CD4-positive, alpha-beta T cell (primary cell): ENCODE measurements around the gene SELENOM. TPM values are rescaled to one million over a fixed set of nuclear protein-coding genes. Genes with fewer than 3 reads are reported as not detected.

ENCODE experiments used
- ATAC-seq: fragments of 200-7000 bp; cut with Tn5 transposase; one replicate; pipeline ENCODE4 v1.10.0; 2022; ENCODE audit warnings: mild to moderate bottlenecking; ENCODE audit not compliant: poor library complexity
- CTCF ChIA-PET: fragments of 350-600 bp; sonication (Branson Sonifier 250); formaldehyde crosslinking; loops from one replicate; lab custom pipeline; 2021; ENCODE audit warnings: antibody characterized with exemption, inconsistent platforms; lab: Charles Lee
- POLR2A ChIA-PET: fragments of 350-600 bp; sonication (Branson Sonifier 250); formaldehyde crosslinking; loops from one replicate; lab custom pipeline; 2021; ENCODE audit warnings: antibody characterized with exemption, inconsistent platforms; lab: Charles Lee
- DNase-seq, 14 experiments: peaks; one replicate each; pipeline ENCODE4 v3.0.0-alpha.2; 2013 to 2020; ENCODE audit warnings: mixed read lengths in 2 of 14
- H3K27ac ChIP-seq, 2 donors: one replicate each; pipeline versions ENCODE4 v1.5.1 to v1.7.0; 2013; ENCODE audit warnings: low read length in 2 of 2, low read depth in 1 of 2, mild to moderate bottlenecking in 1 of 2
- H3K27me3 ChIP-seq, 2 experiments: 1 replicate in 1 of 2; 2 replicates in 1 of 2; pipeline versions ENCODE4 v1.6.1 to v1.7.0; 2013; ENCODE audit warnings: low read length in 2 of 2, control low read depth in 1 of 2, mild to moderate bottlenecking in 1 of 2, moderate library complexity in 1 of 2; ENCODE audit not compliant: insufficient read depth in 2 of 2, control insufficient read depth in 1 of 2
- H3K36me3 ChIP-seq: one replicate; pipeline ENCODE4 v1.6.1; 2013; ENCODE audit warnings: low read length, control low read depth; ENCODE audit not compliant: insufficient read depth
- H3K4me1 ChIP-seq: one replicate; pipeline ENCODE4 v1.6.1; 2013; ENCODE audit warnings: low read length, control low read depth; ENCODE audit not compliant: insufficient read depth
- H3K4me3 ChIP-seq: one replicate; pipeline ENCODE4 v1.5.1; 2013; ENCODE audit warnings: mild to moderate bottlenecking, low read length, moderate library complexity
- H3K9me3 ChIP-seq, 2 experiments: 1 replicate in 1 of 2; 2 replicates in 1 of 2; pipeline versions ENCODE4 v1.6.1 to v1.7.0; 2013; ENCODE audit warnings: low read length in 2 of 2, mild to moderate bottlenecking in 2 of 2, control low read depth in 1 of 2, moderate library complexity in 1 of 2; ENCODE audit not compliant: control insufficient read depth in 1 of 2, insufficient read depth in 1 of 2
- H3K27ac Mint-ChIP-seq: one replicate; pipeline ENCODE4 v1.8.0; 2020; ENCODE audit warnings: mixed read lengths
- H3K27me3 Mint-ChIP-seq: one replicate; pipeline ENCODE4 v1.8.0; 2021; ENCODE audit warnings: mixed read lengths
- H3K36me3 Mint-ChIP-seq: one replicate; pipeline ENCODE4 v1.8.0; 2021; ENCODE audit warnings: low read depth, mixed read lengths
- H3K4me1 Mint-ChIP-seq: one replicate; pipeline ENCODE4 v1.8.0; 2021; ENCODE audit warnings: low read depth, mixed read lengths
- H3K4me3 Mint-ChIP-seq: one replicate; pipeline ENCODE4 v1.8.0; 2020; ENCODE audit warnings: mild to moderate bottlenecking, mixed read lengths
- H3K9me3 Mint-ChIP-seq: one replicate; pipeline ENCODE4 v1.8.0; 2020; ENCODE audit warnings: mixed read lengths
- intact Hi-C, 2 experiments: fragments of 100-400 bp; cut with DNase I in 1 of 2; cut with micrococcal nuclease in 1 of 2; formaldehyde crosslinking; loops; one replicate each; pipeline versions ENCODE4 v1.15.1 to v1.9.0; 2023 to 2025; cut with DNase I, micrococcal nuclease
- total RNA-seq, 174 experiments: library from RNA in 2 of 174; stranded (reverse) in 2 of 174; gene quantifications; one replicate each; pipeline ENCODE4 v1.2.3 and lab custom pipeline; 2021 to 2026
- TF ChIP-seq, protein P1 (sequence below): fragments of 200-600 bp; IDR thresholded peaks from one replicate; pipeline ENCODE4 v1.8.0; 2022; ENCODE audit warnings: antibody characterized with exemption, mild to moderate bottlenecking

SELENOM gene
- total RNA-seq, 2 experiments from 2014 or later = 78.0 to 82.4 TPM

DNA sequence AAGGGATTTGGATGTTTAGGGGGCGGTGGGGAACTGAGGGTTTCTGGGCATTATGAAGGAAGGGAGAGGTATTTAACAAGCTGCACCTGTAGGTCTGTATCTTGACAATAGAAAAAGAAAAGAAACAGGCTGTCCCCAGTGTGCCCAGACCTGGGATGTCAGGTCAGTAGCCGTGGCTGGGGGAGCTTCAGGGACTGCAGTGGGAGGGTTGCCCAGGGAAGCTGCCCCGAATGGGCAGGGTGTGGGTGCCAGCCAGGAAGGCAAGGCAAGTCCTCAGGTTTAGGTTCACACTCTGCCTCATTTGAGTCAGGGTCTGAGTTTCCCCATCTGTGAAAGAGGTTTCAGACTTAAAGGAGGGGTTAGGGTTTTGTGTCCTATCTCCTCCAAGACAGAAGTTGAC is 16.9 kb upstream of the SELENOM start:
- no peaks in the 10 kb centered on the region for H3K4me1 Mint-ChIP-seq
- no peaks in the 10 kb centered on the region for H3K9me3 Mint-ChIP-seq
- H3K27ac Mint-ChIP-seq = no peak overlapping the region
- no peaks in the 10 kb centered on the region for H3K9me3 ChIP-seq
- H3K27me3 Mint-ChIP-seq = peaks cover 3% of the 10 kb centered on the region
- no peak overlapping the region for H3K4me3 ChIP-seq
- TF ChIP-seq, protein P1, sequence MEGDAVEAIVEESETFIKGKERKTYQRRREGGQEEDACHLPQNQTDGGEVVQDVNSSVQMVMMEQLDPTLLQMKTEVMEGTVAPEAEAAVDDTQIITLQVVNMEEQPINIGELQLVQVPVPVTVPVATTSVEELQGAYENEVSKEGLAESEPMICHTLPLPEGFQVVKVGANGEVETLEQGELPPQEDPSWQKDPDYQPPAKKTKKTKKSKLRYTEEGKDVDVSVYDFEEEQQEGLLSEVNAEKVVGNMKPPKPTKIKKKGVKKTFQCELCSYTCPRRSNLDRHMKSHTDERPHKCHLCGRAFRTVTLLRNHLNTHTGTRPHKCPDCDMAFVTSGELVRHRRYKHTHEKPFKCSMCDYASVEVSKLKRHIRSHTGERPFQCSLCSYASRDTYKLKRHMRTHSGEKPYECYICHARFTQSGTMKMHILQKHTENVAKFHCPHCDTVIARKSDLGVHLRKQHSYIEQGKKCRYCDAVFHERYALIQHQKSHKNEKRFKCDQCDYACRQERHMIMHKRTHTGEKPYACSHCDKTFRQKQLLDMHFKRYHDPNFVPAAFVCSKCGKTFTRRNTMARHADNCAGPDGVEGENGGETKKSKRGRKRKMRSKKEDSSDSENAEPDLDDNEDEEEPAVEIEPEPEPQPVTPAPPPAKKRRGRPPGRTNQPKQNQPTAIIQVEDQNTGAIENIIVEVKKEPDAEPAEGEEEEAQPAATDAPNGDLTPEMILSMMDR = no peak
- no peak for DNase-seq
- H3K36me3 ChIP-seq = no peaks in the 10 kb centered on the region
- no peak for ATAC-seq
- intact Hi-C loops = no loop called here
- H3K27me3 ChIP-seq = peaks cover 2 to 7% of the 10 kb centered on the region in 2 experiments
- no peaks in the 10 kb centered on the region for H3K36me3 Mint-ChIP-seq
- H3K4me1 ChIP-seq = no peaks in the 10 kb centered on the region
- H3K27ac ChIP-seq = no peak overlapping the region
- no peak overlapping the region for H3K4me3 Mint-ChIP-seq
- CTCF ChIA-PET = no interaction called here
- POLR2A ChIA-PET = no interaction called here

DNA sequence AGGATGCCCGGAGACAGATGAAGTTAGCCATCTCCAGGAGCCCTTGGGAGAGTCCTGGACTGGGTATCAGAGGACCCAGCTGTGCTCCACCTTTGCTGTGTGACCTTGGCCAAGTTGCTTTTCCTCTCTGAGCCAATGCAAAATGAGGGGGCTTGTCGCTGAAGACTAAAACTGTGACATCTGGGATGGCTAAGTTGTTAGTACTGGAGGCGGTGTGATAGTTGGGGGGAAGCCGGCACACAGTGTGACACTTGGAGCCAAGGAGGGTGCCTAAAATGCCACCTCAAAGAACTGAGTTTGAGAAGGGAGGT is 15.9 kb upstream of the SELENOM start:
- Histone ChIP-seq H3K27ac (no peak overlapping the region), H3K27me3 (peaks cover 2 to 7% of the 10 kb centered on the region in 2 experiments), H3K9me3 (no peaks in the 10 kb centered on the region), H3K36me3 (no peaks in the 10 kb centered on the region), H3K4me1 (no peaks in the 10 kb centered on the region), H3K4me3 (no peak overlapping the region)
- intact Hi-C loops = no loop called here
- Mint-ChIP-seq H3K9me3 (no peaks in the 10 kb centered on the region), H3K27me3 (peaks cover 3% of the 10 kb centered on the region), H3K4me1 (no peaks in the 10 kb centered on the region), H3K4me3 (no peak overlapping the region), H3K36me3 (no peaks in the 10 kb centered on the region), H3K27ac (no peak overlapping the region)
- ATAC-seq (no peak), DNase-seq (no peak)
- POLR2A ChIA-PET = no interaction called here
- CTCF ChIA-PET = no interaction called here
- TF ChIP-seq, protein P1 = no peak

DNA sequence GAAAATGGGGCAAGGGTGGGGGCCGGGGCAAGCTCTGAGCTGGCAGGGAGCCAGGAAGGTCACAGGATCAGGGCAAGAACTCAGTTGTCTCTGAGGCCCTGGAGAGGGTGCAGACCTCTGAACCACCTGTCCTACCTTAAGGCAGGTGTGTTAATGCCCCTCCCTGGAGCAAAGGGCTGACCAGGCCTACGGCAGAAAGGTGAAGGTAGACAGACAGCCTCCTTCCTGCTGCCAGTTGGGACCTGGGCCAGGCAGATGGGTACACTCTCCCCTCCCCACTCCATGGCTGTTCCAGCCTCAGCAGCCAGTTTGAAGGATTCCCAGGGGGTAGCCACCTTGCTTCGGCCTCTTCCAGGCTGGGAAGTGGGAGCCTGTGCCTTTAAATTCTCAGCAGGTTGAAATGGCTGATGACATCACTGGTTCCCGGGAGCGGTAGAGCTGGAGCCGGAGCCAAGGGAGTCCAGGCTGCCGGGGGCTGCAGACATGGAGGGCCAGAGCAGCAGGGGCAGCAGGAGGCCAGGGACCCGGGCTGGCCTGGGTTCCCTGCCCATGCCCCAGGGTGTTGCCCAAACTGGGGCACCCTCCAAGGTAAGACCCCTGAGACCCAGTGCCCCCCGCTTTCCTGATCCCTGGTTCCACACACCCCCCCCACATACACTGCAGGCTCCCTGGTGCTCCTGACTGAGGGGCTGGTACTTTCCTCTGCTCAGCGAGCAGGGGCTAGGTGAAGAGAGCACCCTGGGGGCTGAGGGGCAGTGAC is 15.3 kb upstream of the SELENOM start, which contains the start of gene INPP5J:
Gene INPP5J (plus strand): TSS at position 435 of the 760 bp plus-strand sequence. CDS start 49 bp downstream, at position 484.
- H3K27me3 Mint-ChIP-seq = peaks cover 3% of the 10 kb centered on the region
- H3K4me1 Mint-ChIP-seq = no peaks in the 10 kb centered on the region
- no peaks in the 10 kb centered on the region for H3K9me3 Mint-ChIP-seq
- H3K27me3 ChIP-seq = peaks cover 2 to 7% of the 10 kb centered on the region in 2 experiments
- intact Hi-C loops = no loop called here
- H3K4me3 Mint-ChIP-seq = no peak within 1 kb of the TSS
- ATAC-seq (no peak), DNase-seq (no peak)
- H3K27ac ChIP-seq = no peak within 1 kb of the TSS
- H3K36me3 ChIP-seq = no peaks in the 10 kb centered on the region
- no peak within 1 kb of the TSS for H3K4me3 ChIP-seq
- ChIA-PET CTCF (no interaction called here), POLR2A (no interaction called here)
- H3K36me3 Mint-ChIP-seq = no peaks in the 10 kb centered on the region
- no peak within 1 kb of the TSS for H3K27ac Mint-ChIP-seq
- H3K4me1 ChIP-seq = no peaks in the 10 kb centered on the region
- TF ChIP-seq, protein P1 = no peak
- H3K9me3 ChIP-seq = no peaks in the 10 kb centered on the region
